Daoy (cell line): ENCODE data around the gene EML6. TPM values are rescaled to one million over a fixed set of nuclear protein-coding genes. Genes with fewer than 3 reads are reported as not detected.
"Not testable (repeated sequence)": the region's sequence is repeated elsewhere in the genome, so short reads cannot be mapped to it uniquely, and the experiment has no call there.

Experiments
- DNase-seq: peaks from one replicate; pipeline ENCODE4 v3.0.0-alpha.2; 2015; ENCODE audit warnings: low read depth
- total RNA-seq: library from RNA; depleted of rRNA; stranded (reverse); fragments of >200 nt; shearing (Covaris generic); gene quantifications from 2 replicates; pipeline ENCODE4 v1.2.3, GENCODE V29; 2014

EML6 gene
- total RNA-seq, 1 experiment from 2014 or later = 1.0 TPM

DNA sequence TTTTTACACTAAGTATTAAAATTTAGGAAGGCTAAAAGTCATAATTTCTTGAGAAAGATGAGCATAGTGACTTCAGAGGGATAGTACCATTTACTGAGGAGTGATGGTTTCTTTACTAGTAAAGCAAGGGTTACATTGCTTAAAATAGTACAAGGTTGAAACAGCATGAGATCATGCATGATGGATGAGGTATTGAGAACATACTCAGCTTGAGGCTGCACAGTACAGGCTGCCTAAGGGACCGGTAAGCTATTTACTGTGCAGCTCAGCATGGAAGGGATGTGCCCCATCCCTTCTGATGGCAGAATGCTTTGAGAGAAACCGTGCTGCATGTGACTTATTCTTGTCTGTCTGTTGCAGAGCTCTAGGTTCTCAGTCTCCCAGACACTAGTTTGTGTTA lies 122.1 kb downstream of the EML6 start:
- DNase-seq = no peak

DNA sequence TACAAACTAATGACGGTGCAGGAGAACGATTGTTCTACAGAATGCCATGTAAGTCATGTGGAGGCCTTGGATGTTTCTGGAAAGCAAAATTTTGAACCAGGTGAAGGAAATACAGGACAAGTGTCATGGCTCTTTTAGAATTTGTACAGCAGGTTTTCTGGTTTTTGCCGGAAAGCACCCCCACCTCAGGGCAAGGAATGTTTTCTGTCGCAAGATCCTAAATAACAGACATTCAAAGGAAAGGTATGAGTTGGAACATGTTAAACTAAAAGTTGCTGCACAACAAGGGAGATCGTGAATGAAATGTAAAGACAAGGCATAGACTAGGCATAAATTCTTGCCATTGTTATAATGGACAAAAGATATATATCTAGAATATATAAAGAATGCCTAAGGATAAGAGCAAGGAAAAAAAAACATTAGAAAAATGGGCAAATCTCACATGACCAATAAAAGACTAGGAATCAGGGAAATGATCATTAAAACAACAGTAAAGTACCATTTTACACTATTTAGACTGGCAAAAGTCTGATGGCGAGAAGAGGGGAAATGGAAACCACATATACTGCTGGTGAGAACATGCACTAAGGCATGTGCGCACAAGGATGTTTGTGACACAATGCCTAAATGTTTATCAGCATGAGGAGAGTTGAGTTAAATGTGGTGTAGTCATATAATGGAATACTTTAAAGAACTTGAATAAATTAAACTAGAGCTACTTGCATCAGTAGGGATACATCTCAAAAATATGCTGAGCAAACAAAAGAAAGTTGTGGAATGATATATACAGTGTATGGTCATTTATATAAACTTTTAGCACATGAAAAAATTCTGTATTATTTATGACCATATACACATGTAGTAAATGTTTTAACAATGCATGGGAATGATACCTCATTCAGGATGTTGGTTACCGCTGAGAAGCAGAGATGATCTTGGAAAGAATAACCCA lies 127.0 kb downstream of the EML6 start:
- no peak for DNase-seq

DNA sequence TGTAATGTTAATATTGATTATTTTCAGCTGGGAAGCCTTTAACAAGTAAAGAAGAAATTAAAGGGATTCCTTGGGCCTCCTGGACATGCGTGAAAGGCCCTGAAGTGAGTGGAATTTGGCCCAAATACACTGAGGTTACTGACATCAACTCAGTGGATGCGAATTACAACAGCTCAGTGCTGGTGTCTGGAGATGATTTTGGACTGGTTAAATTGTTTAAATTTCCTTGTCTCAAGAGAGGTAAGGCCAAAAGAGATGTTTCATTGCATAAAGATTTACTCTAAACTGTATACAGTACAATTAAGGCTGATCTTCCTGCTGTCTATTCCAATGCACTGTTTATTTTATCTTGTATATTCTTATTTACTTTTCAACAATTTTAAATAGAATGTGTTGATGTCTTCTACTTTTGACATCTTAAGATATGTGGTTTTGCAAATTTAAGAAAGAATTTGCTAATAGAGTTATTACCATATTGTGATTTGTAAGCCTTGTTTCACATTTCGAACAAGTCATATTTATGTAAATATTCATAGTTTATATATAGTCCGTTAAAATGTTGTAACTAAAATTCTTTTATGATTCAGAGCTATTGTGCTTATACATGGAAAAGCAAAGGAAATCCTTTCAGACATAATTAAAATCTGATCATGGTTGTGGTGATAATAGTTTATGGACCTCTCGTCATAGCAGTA lies 130.3 kb downstream of the EML6 start:
- DNase-seq = no peak

- no peak for DNase-seq
These were observed 132.0 kb downstream of the EML6 start for GRCh38 chr2:54855434-54855833.

DNA sequence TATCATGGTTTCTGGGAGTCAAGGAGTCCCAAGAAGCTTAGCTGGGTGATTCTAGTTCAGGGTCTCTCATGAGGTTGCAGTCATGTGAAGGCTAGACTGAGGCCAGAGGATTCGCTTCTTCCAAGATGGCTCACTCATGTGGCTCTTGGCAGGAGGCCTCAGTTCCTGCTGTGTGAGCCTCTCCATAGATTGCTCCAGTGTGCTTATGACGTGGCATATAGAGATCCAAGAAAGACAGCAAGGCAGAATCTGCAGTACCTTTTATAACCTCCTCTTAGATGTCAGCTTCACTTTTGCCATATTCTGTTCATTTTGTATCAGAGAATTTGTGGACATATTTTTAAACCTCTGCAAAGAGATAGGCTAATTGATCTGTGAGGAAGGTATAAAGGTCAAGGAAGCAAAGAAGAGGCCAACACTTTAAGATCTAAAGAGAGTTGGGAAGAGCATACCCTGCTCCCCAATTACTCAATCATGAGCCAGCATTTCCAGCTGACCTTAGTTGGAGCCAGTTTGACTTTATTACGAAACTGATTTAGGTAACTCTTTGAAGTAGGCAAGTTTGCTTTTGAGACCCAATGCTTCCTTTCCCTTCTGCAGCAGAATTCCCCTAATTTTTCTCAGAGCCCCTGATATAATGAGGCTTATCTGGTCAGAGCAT lies 134.7 kb downstream of the EML6 start:
- peak; percentile 47 for DNase-seq

DNA sequence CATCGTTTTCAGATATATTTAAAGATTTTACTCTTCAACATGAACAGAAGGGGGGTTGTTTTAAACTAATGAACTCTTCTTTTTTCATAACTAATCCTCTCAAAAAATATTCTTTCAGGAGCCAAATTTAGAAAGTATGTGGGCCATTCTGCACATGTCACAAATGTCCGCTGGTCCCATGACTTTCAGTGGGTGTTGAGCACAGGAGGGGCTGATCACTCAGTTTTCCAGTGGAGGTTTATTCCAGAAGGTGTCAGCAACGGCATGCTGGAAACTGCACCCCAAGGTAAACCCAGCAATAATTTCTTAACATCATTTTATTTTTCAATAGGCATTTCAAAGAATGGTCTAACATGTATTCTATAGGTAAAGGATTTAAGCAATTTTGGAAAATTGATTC lies 136.0 kb downstream of the EML6 start:
- no peak for DNase-seq

- peak; percentile 91 for DNase-seq
These were observed 136.7 kb downstream of the EML6 start for GRCh38 chr2:54859997-54860701.

GRCh38 chr2:54862229-54862628 lies 138.8 kb downstream of the EML6 start:
- DNase-seq = no peak

- DNase-seq = no peak
These were observed 139.3 kb downstream of the EML6 start for GRCh38 chr2:54862742-54863141.

DNA sequence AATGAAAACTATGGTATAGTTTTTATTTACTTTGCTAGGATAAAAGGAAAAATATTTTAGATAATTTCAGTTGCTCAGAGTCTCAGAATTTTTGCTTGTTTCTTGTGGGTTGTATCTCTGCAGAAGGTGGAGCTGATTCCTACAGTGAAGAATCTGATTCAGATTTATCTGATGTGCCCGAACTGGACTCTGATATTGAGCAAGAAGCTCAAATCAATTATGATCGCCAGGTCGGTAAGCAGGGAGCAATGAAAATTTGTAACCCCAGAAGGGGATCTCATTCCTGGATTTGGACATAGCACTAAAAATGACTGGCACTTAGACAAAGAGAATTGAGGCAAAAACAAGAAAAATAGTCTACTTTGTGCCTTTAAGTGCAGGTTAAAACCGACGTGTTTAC lies 140.2 kb downstream of the EML6 start:
- no peak for DNase-seq

DNA sequence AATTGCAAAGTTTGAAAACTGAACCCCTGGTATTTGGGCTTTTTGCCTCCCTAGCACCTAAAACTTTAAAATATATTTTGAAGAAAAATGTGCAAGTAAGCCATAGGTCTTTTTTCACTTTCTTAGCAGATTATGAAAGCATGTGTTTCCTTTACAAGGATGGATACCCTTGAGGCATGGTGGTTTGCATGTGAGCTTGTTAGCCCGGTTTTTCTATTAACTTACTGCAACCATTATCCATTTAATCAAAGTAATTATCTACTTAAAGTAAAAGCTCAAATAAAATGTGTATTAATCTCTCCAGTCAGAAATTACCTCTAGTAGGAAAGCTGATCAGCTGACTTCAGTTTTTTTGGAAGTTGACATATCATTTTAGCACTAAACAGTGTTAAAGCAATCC lies 140.6 kb downstream of the EML6 start:
- no peak for DNase-seq

DNA sequence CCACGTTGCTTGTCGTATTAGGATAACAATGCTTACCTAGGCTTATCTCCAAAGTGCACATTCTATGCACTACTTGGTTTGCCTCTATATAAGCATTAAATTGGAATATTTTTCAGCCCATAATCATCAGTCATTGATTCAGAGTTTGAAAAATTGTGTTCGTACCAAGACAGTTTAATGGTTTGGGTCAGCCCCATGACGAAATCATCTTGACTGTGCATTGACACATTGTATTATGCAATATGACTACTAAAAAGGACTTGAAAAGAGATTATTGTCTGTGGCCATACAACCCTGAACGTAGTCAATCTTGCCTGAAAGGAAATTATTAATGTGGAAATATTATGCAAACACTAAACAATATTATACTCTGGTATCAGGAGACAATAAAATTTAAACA lies 141.3 kb downstream of the EML6 start:
- no peak for DNase-seq

- DNase-seq = no peak
These were observed 142.7 kb downstream of the EML6 start for GRCh38 chr2:54866179-54866578.

DNA sequence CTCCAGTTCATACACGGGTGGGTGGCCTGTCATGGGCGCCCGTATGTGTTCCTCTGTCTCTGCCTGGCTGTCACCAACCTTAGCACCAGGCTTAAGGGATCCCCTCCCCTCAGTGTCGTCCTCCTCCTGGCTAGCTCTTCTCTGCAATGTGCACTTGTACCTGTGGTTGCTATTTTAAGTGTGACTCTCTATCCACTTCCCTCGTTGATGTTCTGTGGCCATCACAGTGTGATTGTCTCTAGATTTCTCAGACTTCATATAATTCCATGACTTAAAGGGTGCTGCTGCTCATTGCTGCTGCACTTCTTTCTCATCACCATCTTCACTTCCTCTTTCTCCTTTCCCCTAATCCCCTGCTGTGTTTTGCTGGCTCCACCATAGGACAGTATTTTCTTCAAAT lies 143.4 kb downstream of the EML6 start:
- no peak for DNase-seq

- no peak for DNase-seq
These were observed 144.0 kb downstream of the EML6 start for GRCh38 chr2:54867457-54867856.

- no peak for DNase-seq
These were observed 148.1 kb downstream of the EML6 start for GRCh38 chr2:54871457-54872107.

- no peak for DNase-seq
These were observed 149.3 kb downstream of the EML6 start for GRCh38 chr2:54872780-54873179.

DNA sequence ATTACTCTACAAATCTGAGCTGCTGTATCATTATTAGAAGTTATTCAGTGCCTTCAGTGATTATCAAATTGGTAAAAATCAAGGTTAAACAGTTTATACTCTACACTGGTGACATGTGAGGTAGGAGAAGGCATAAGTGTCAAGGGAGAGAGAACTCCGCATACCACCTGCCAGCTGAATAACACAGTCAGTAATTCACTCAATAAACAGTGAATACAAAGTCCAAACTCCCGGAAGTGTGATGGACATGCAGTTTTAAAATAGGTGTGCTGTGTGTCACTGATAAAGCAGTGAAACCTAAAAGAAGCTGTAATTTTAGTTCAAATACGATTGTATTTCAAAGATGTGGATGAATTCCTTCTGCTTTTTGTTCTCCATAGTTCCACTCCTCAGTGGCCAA lies 149.8 kb downstream of the EML6 start:
- not testable (repeated sequence) for DNase-seq

GRCh38 chr2:54876764-54877163 lies 153.3 kb downstream of the EML6 start:
- DNase-seq = no peak

DNA sequence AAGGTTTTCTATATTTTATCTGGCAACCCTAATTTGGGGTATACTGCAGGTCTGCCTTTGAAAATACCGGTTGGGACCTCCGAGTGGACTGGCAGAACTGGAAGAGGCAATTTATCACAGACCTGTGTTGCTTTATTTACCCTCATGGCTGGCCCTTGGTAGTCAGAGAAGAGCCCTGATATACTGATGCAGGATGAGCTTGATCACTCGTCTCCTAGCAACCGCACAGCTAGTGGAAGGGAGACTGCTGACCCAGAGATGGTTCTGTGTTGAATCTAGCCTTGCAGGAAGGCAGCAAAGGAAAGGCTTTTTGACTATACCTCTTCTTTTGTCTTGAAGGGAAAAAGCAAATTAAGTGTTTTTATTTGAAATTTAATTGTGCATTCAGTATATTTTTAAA lies 154.7 kb downstream of the EML6 start:
- DNase-seq = no peak

- no peak for DNase-seq
These were observed 155.6 kb downstream of the EML6 start for GRCh38 chr2:54879032-54879431.
